HepG2 (cell line): ENCODE data around the gene SEMA3B.

Experiments used
- BORCS8-MEF2B ChIP-seq: sonication (generic); formaldehyde crosslinking; IDR thresholded peaks from 2 replicates; pipeline ENCODE4 v1.8.0; 2022; ENCODE audit warnings: mild to moderate bottlenecking, missing genetic modification reagents
- CBX5 ChIP-seq: sonication (generic); formaldehyde crosslinking; IDR thresholded peaks from 2 replicates; pipeline ENCODE4 v1.4.0; 2020; ENCODE audit warnings: missing genetic modification reagents, borderline replicate concordance
- CTCF ChIP-seq: sonication (generic); formaldehyde crosslinking; IDR thresholded peaks from 2 replicates; pipeline ENCODE4 v1.5.0; 2020; ENCODE audit warnings: mild to moderate bottlenecking, missing genetic modification reagents, moderate library complexity
- ELF4 ChIP-seq: sonication (generic); formaldehyde crosslinking; IDR thresholded peaks from 2 replicates; pipeline ENCODE4 v1.5.0; 2020; ENCODE audit warnings: missing genetic modification reagents, mild to moderate bottlenecking, moderate library complexity, borderline replicate concordance
- EP300 ChIP-seq, 3 experiments: sonication (generic) in 1 of 3; formaldehyde crosslinking in 1 of 3; IDR thresholded peaks; 2 replicates each; pipeline versions ENCODE4 v1.5.1 to v1.6.1; 2011 to 2020; ENCODE audit warnings: low read depth in 2 of 3, low read length in 2 of 3, borderline replicate concordance in 1 of 3, improper control_type of control experiment in 1 of 3, mild to moderate bottlenecking in 1 of 3, missing genetic modification reagents in 1 of 3, moderate library complexity in 1 of 3
- HNF4A ChIP-seq: sonication (generic); formaldehyde crosslinking; IDR thresholded peaks from 2 replicates; pipeline ENCODE4 v1.4.0; 2020; ENCODE audit warnings: missing genetic modification reagents
- HOXA7 ChIP-seq: sonication (generic); formaldehyde crosslinking; IDR thresholded peaks from 2 replicates; pipeline ENCODE4 v1.8.1; 2022; ENCODE audit warnings: mild to moderate bottlenecking, missing genetic modification reagents, moderate library complexity
- MZF1 ChIP-seq: sonication (generic); formaldehyde crosslinking; IDR thresholded peaks from 2 replicates; pipeline ENCODE4 v1.8.1; 2023; ENCODE audit warnings: mild to moderate bottlenecking, missing genetic modification reagents, borderline replicate concordance
- PATZ1 ChIP-seq: sonication (generic); formaldehyde crosslinking; IDR thresholded peaks from 2 replicates; pipeline ENCODE4 v1.4.0; 2020; ENCODE audit warnings: missing genetic modification reagents
- ZNF121 ChIP-seq: sonication (generic); formaldehyde crosslinking; IDR thresholded peaks from 2 replicates; pipeline ENCODE4 v1.5.0; 2020; ENCODE audit warnings: mild to moderate bottlenecking, missing genetic modification reagents
- ZNF350 ChIP-seq: sonication (generic); formaldehyde crosslinking; IDR thresholded peaks from 2 replicates; pipeline ENCODE4 v1.4.0; 2020; ENCODE audit warnings: mild to moderate bottlenecking, low read depth, missing genetic modification reagents, borderline replicate concordance
- TF ChIP-seq, protein P1 (sequence below), 2 experiments: sonication (generic) in 1 of 2; formaldehyde crosslinking in 1 of 2; IDR thresholded peaks; 2 replicates each; pipeline versions ENCODE4 v1.4.0 to v1.6.1; 2016 to 2020; ENCODE audit warnings: borderline replicate concordance in 1 of 2, low read depth in 1 of 2, mild to moderate bottlenecking in 1 of 2, missing genetic modification reagents in 1 of 2
- TF ChIP-seq, protein P2 (sequence below): sonication (generic); formaldehyde crosslinking; IDR thresholded peaks from 2 replicates; pipeline ENCODE4 v1.4.0; 2020; ENCODE audit warnings: missing genetic modification reagents, borderline replicate concordance

- TF ChIP-seq HOXA7 (CRISPR knock-in tag) (no peak), BORCS8-MEF2B (CRISPR knock-in tag) (no peak), CTCF (CRISPR knock-in tag) (no peak), MZF1 (CRISPR knock-in tag) (no peak), CBX5 (CRISPR knock-in tag) (no peak), PATZ1 (CRISPR knock-in tag) (no peak), ZNF121 (CRISPR knock-in tag) (no peak), ELF4 (CRISPR knock-in tag) (no peak), ZNF350 (CRISPR knock-in tag) (no peak), HNF4A (CRISPR knock-in tag) (no peak), EP300 (IDR thresholded peaks at IDR 0.05; ENCODE audit: low read depth in 2 of 2, low read length in 2 of 2) (no peak), EP300 (CRISPR knock-in tag; IDR thresholded peaks at IDR 0.05; ENCODE audit: borderline replicate concordance) (no peak)
- TF ChIP-seq, protein P1, sequence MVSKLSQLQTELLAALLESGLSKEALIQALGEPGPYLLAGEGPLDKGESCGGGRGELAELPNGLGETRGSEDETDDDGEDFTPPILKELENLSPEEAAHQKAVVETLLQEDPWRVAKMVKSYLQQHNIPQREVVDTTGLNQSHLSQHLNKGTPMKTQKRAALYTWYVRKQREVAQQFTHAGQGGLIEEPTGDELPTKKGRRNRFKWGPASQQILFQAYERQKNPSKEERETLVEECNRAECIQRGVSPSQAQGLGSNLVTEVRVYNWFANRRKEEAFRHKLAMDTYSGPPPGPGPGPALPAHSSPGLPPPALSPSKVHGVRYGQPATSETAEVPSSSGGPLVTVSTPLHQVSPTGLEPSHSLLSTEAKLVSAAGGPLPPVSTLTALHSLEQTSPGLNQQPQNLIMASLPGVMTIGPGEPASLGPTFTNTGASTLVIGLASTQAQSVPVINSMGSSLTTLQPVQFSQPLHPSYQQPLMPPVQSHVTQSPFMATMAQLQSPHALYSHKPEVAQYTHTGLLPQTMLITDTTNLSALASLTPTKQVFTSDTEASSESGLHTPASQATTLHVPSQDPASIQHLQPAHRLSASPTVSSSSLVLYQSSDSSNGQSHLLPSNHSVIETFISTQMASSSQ (IDR thresholded peaks at IDR 0.05; ENCODE audit: low read depth): no peak
- TF ChIP-seq, protein P1 (CRISPR knock-in tag; IDR thresholded peaks at IDR 0.05; ENCODE audit: borderline replicate concordance): no peak
- TF ChIP-seq, protein P2, sequence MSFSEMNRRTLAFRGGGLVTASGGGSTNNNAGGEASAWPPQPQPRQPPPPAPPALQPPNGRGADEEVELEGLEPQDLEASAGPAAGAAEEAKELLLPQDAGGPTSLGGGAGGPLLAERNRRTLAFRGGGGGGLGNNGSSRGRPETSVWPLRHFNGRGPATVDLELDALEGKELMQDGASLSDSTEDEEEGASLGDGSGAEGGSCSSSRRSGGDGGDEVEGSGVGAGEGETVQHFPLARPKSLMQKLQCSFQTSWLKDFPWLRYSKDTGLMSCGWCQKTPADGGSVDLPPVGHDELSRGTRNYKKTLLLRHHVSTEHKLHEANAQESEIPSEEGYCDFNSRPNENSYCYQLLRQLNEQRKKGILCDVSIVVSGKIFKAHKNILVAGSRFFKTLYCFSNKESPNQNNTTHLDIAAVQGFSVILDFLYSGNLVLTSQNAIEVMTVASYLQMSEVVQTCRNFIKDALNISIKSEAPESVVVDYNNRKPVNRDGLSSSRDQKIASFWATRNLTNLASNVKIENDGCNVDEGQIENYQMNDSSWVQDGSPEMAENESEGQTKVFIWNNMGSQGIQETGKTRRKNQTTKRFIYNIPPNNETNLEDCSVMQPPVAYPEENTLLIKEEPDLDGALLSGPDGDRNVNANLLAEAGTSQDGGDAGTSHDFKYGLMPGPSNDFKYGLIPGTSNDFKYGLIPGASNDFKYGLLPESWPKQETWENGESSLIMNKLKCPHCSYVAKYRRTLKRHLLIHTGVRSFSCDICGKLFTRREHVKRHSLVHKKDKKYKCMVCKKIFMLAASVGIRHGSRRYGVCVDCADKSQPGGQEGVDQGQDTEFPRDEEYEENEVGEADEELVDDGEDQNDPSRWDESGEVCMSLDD (CRISPR knock-in tag): no peak
Observed at GRCh38 chr3:50327129-50327528, 58.2 kb downstream of the SEMA3B start.
